Activated naive CD8-positive, alpha-beta T cell treated with anti-CD3 and anti-CD28 coated beads for 36 hours (primary cell): Measurements from ENCODE around the gene ARSJ. TPM values are rescaled to one million over a fixed set of nuclear protein-coding genes. Genes with fewer than 3 reads are reported as not detected.
"Not testable (repeated sequence)": the region's sequence is repeated elsewhere in the genome, so short reads cannot be mapped to it uniquely, and the experiment has no call there.

ENCODE experiments used
- DNase-seq: peaks from one replicate; pipeline ENCODE4 v3.0.0; 2021
- H3K27ac Mint-ChIP-seq: one replicate; pipeline ENCODE4 v1.8.0; 2022; ENCODE audit warnings: mild to moderate bottlenecking, moderate library complexity, mixed read lengths
- H3K27me3 Mint-ChIP-seq: one replicate; pipeline ENCODE4 v1.8.0; 2022; ENCODE audit warnings: mild to moderate bottlenecking, mixed read lengths
- H3K36me3 Mint-ChIP-seq: one replicate; pipeline ENCODE4 v1.8.0; 2021; ENCODE audit warnings: mild to moderate bottlenecking, mixed read lengths
- H3K4me1 Mint-ChIP-seq: one replicate; pipeline ENCODE4 v1.8.0; 2021; ENCODE audit warnings: mixed read lengths
- H3K4me3 Mint-ChIP-seq: one replicate; pipeline ENCODE4 v1.8.0; 2022; ENCODE audit warnings: mild to moderate bottlenecking, moderate library complexity, mixed read lengths
- H3K9me3 Mint-ChIP-seq: one replicate; pipeline ENCODE4 v1.8.0; 2022; ENCODE audit warnings: mixed read lengths
- total RNA-seq, 2 experiments: library from RNA; stranded (reverse); gene quantifications; one replicate each; pipeline ENCODE4 v1.2.3, GENCODE V29; 2021

The ARSJ gene
- total RNA-seq, 2 experiments from 2014 or later = not detected

DNA sequence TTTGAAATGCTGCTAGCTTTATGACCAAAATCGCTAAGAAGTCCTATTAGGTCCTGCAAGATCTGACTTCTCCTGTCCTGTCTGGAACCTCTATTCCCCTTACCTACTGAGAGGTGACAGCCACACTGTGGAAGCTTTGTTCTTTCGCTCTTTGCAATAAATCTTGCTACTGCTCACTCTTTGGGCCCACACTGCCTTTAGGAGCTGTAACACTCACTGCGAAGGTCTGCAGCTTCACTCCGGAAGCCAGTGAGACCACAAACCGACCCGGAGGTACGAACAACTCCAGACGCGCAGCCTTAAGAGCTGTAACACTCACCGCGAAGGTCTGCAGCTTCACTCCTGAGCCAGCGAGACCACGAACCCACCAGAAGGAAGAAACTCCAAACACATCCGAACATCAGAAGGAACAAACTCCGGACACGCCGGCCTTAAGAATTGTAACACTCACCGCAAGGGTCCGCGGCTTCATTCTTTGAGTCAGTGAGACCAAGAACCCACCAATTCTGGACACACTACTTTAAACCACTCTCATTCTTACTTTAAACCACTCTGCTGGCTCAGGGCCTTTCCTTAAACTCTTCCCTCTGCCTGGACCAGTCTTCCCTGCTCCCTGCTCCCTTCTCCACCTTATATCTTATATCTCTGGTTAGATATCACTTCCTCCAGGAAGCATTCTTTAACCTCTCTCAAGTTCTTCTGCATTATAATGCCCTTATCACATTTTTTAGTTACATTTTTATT is 25.2 kb upstream of the ARSJ start:
- H3K36me3 Mint-ChIP-seq, H3K27me3 Mint-ChIP-seq, H3K9me3 Mint-ChIP-seq: not testable (repeated sequence)
- Mint-ChIP-seq H3K4me3 (peak overlapping the region; percentile 57), H3K4me1 (peaks cover 13% of the 10 kb centered on the region), H3K27ac (peak overlapping the region; percentile 59)
- peak; percentile 15 for DNase-seq

DNA sequence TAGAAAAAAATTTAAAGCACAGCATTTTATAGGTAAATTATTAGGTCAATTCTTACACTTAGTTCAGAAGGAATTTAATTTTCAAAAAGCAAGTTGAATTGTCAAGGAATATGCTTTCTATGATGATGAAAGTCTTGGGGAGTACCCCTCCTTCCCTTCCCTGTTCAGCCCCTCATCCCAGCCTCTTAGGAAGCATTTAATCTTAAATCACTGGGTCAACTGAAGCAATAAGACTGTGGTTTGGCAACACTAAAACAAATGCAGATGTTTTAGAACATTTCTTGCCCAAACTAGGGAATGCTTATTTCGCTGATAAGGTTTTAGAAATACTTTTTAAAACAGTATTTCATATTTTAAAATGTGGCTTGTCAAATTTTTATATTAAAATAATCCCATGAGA is 19.1 kb upstream of the ARSJ start:
- H3K4me1 Mint-ChIP-seq = peaks cover 6% of the 10 kb centered on the region
- no peaks in the 10 kb centered on the region for H3K9me3 Mint-ChIP-seq
- no peaks in the 10 kb centered on the region for H3K36me3 Mint-ChIP-seq
- no peak overlapping the region for H3K27ac Mint-ChIP-seq
- DNase-seq = no peak
- H3K4me3 Mint-ChIP-seq = no peak overlapping the region
- H3K27me3 Mint-ChIP-seq = no peaks in the 10 kb centered on the region

DNA sequence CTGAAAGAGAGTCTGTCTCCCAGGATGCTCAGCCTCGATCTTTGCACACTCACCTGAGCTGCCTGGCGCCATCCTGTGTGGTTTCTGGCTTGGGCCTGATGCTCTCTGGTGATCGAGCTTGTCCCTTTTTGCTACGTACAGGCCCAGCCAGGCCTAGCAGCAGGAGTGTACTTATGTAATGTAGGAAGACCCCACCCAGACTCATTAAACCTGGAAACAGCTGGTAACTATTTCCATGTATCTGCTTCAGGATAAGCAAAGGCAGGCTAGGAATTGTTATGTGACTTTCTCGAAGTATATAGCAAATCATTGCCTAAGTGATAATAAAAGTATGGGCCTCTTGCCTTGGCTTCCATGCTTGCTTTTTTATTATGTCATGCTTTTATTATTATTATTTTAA is 18.6 kb upstream of the ARSJ start:
- Mint-ChIP-seq H3K9me3 (no peaks in the 10 kb centered on the region), H3K27ac (no peak overlapping the region), H3K4me3 (no peak overlapping the region), H3K27me3 (no peaks in the 10 kb centered on the region), H3K4me1 (peaks cover 8% of the 10 kb centered on the region), H3K36me3 (no peaks in the 10 kb centered on the region)
- DNase-seq = no peak

DNA sequence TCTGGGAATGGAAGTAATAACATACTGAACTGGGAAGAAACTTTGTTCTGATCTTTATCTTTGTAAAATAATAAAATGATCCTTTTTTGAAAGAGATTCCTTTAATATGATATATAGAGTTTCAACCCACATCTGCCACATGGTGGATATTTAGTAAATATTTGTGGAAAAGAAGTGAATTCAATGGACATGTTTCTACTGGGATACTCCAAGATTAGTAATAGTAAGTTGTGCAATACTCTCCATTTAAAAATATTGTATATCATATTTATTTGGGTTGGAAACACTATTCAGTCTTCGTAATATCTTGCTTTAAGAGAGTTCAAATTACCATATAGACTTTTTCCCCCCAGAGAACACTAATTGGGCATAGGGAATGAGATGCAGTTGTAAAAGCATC is 17.8 kb upstream of the ARSJ start:
- Mint-ChIP-seq H3K27ac (no peak overlapping the region), H3K36me3 (no peaks in the 10 kb centered on the region), H3K4me3 (no peak overlapping the region), H3K27me3 (no peaks in the 10 kb centered on the region), H3K9me3 (no peaks in the 10 kb centered on the region), H3K4me1 (peaks cover 8% of the 10 kb centered on the region)
- DNase-seq = no peak

DNA sequence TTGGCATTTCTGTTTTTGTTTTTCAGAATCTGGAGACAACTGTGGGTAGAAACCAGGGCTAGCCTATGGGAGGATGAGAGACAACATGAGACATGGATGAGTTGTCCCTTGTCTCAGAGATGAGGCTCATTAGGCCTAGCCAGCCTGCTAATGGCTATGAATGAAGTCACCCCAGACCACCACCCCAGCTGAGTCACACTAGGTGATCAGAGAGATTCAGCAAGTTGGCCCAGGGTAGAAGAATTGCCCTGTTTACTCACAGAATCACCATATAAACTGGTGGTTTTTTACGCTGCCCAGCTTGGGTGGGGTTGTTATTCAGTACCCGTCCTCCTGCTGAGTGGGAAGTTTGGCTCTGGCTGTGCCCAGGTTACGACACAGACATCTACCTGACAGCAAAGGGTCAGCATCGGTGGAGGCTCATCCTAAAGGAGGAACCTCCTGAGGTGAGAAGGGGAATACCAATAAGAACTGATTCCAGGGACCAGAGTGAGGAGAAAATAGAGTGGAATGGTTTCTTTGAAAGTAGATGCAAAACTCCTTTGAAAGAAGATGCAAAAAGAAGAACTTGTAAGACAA is 17.2 kb upstream of the ARSJ start:
- H3K27me3 Mint-ChIP-seq = no peaks in the 10 kb centered on the region
- H3K9me3 Mint-ChIP-seq = no peaks in the 10 kb centered on the region
- H3K4me1 Mint-ChIP-seq = peaks cover 8% of the 10 kb centered on the region
- no peaks in the 10 kb centered on the region for H3K36me3 Mint-ChIP-seq
- no peak overlapping the region for H3K27ac Mint-ChIP-seq
- H3K4me3 Mint-ChIP-seq = no peak overlapping the region
- DNase-seq = no peak

DNA sequence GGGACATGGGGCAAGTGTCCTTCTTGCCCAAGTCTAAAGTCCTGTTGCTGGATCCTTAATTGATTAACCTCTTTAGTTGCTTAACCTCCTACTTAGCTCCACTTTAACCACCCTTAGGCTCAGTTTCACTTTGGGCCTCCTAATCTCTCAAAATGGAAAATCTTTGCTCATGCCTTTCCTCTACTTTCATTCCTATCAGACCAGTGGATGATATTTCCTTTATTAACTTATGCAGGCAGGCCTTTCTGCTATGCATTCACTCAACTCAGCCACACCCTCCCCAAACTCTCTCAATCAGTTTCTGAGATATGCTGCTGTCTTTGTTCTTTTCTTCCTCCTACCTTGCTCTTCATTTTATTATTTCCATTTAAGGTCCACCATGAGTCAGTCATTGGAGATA is 14.4 kb upstream of the ARSJ start:
- H3K27ac Mint-ChIP-seq = no peak overlapping the region
- no peaks in the 10 kb centered on the region for H3K27me3 Mint-ChIP-seq
- peaks cover under 1% of the 10 kb centered on the region for H3K9me3 Mint-ChIP-seq
- H3K36me3 Mint-ChIP-seq = no peaks in the 10 kb centered on the region
- H3K4me1 Mint-ChIP-seq = peaks cover 8% of the 10 kb centered on the region
- H3K4me3 Mint-ChIP-seq = no peak overlapping the region
- no peak for DNase-seq

DNA sequence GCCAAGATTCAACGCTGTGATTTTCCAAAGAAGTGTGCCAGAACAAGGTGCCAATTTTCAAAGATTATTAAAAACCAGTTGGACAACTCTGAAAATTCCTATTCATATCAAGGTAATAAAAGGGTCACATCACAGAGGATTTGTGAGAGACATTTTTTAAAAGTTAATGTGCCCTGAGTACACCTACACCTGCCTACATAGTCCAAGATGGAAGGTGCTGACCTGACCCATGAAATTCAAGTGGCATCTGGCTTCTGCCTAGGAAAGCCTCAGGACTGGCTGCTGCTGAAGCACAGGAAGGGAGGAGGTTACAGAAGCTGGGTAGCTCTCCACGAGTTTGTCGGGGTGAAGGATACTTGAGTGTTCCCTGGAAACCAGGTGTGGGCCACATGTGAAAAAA is 11.4 kb upstream of the ARSJ start:
- H3K4me3 Mint-ChIP-seq = no peak overlapping the region
- no peaks in the 10 kb centered on the region for H3K27me3 Mint-ChIP-seq
- H3K4me1 Mint-ChIP-seq = peaks cover 8% of the 10 kb centered on the region
- peaks cover 4% of the 10 kb centered on the region for H3K9me3 Mint-ChIP-seq
- H3K36me3 Mint-ChIP-seq = no peaks in the 10 kb centered on the region
- no peak for DNase-seq
- no peak overlapping the region for H3K27ac Mint-ChIP-seq

DNA sequence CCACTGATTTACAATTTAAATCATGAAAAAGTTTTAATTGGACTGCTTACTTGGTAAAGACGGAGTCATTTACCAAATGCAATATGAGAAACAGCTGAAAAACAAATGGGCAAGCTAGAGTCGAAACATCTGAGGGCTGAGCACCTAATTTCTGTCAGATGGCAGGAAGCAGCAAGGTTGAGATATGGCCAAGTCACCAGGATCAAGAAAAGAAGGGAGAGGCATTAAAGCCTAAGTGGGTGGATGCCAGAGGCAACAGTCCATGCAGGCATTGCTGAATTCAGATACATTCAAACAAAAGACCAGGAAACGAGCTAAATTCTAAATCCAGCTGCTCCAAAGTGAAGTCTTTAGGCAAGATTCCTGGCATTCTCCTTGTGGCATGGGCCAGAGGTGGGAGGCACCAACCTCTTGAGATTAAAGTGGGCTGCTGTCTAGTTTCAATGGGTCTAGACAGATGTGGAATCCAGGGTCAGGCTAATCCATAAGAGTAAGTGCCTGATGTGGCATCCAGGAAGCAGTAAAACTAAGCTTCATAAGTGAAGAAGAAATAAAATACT is 8.0 kb upstream of the ARSJ start:
- peaks cover 3% of the 10 kb centered on the region for H3K36me3 Mint-ChIP-seq
- peaks cover 4% of the 10 kb centered on the region for H3K9me3 Mint-ChIP-seq
- no peak for DNase-seq
- H3K4me1 Mint-ChIP-seq = no peaks in the 10 kb centered on the region
- peaks cover 3% of the 10 kb centered on the region for H3K27me3 Mint-ChIP-seq
- no peak overlapping the region for H3K4me3 Mint-ChIP-seq
- H3K27ac Mint-ChIP-seq = no peak overlapping the region

DNA sequence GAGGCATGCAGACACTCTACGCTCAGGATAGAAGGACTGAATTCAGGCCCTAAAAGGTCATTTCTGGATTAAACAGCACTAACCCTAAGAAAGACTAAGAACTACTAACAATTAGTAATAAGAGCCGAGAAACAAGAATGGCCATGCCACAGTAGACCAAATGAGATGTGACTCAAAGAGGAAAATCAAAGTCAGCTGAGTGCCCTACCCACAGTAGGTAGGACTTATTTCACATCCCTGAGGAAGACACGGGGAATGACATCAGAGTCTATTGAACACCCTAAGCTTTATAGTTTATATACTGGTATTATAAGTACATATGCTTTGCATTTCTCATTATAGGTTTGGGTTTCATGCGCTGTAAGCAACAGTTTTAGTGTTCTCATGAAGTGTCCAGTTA is 2.7 kb upstream of the ARSJ start:
- H3K27me3 Mint-ChIP-seq = peaks cover 48% of the 10 kb centered on the region
- H3K9me3 Mint-ChIP-seq = no peaks in the 10 kb centered on the region
- DNase-seq = no peak
- H3K36me3 Mint-ChIP-seq = peaks cover 3% of the 10 kb centered on the region
- H3K4me1 Mint-ChIP-seq = peaks cover 15% of the 10 kb centered on the region
- no peak overlapping the region for H3K4me3 Mint-ChIP-seq
- no peak overlapping the region for H3K27ac Mint-ChIP-seq

DNA sequence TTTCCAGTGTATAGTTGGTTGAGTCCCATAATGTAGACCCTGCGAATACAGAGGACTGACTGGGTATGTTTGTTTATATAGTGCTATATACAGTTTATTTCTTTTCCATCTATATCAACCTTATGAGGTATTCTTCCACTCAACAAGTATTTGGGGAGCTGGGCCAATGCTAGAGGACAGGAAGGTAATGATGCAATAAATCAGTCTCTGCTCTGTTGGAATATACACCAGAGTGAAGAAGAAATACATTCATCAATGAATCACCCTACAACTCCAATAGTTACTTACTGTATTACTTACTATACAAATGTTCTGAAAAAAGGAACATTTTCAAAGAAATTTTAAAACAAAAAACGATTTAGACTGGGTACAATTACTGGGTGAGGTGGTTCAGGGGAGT is 2.1 kb upstream of the ARSJ start:
- no peak for DNase-seq
- H3K4me3 Mint-ChIP-seq = no peak overlapping the region
- peaks cover 51% of the 10 kb centered on the region for H3K27me3 Mint-ChIP-seq
- peaks cover 15% of the 10 kb centered on the region for H3K4me1 Mint-ChIP-seq
- H3K27ac Mint-ChIP-seq = no peak overlapping the region
- H3K36me3 Mint-ChIP-seq = peaks cover 3% of the 10 kb centered on the region
- H3K9me3 Mint-ChIP-seq = no peaks in the 10 kb centered on the region

DNA sequence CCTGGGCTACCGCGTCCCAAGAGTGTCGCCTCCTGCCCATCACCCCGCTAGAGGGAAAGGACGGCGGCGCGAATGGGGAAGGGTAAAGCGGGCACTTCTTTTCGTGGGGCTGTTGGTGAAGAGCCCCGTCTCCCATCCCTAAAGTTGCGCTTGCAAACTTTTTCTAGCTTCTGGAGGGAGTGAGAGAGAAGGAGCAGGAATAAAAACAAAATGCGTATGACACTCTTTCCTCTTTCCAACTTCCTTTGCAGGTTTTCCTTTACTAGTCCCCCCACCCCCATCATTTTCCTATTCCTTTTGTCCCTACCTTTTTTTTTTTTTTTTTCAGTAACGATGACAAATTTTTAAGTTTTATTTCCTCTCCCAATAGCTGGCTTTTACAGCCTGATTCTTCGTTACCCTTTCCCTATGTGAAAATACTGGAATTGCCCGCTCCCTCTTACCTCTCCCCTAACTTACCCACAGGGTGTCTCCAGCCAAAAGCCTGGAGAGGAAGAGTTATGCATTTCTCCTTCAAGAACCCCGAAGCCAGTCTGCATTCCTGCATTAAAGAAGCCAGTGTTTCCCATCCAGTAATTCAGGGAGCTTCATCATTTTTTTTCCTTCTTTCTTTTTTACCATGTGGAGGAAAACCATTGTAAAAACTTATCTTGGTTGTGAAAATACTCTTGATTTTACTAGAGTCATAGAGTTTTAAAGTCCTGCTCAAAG is 613 bp upstream of the ARSJ start:
- Mint-ChIP-seq H3K9me3 (no peaks in the 10 kb centered on the region), H3K27ac (no peak overlapping the region)

DNA sequence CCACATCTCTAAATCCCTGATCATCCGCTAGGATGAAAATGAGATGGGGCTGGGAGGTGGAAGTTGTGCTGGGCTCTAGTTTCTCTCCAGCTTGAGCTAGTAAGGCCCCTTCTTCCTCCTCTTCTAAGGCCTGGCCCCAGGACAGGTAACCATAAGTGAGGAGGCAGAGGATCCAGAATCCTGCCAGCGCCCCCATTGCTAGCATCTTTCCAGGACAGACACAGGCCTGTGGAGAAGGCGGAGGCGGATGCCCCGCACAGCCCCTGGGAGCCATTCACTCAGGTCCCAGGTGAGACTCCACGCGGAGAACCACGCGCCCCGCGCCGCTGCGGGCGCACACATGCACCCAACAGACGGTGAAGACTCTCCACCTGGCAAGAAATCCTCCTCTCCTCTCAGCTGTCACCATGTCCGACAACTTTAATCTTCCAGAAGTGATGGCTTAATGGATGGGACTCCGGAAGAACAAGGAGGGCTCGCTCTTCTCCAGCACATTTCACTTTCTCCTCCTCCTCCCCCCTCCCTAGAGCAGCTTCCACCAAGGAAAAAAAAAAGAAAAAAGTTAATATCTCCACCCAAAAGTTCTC is 793 bp downstream of the ARSJ start:
- no peak for DNase-seq
- Mint-ChIP-seq H3K4me1 (peaks cover 15% of the 10 kb centered on the region), H3K4me3 (peak overlapping the region; percentile 76), H3K27ac (no peak overlapping the region), H3K36me3 (peaks cover 3% of the 10 kb centered on the region), H3K9me3 (peaks cover 10% of the 10 kb centered on the region), H3K27me3 (peaks cover 51% of the 10 kb centered on the region)

More for the DNA sequence above, 613 bp upstream of the ARSJ start:
- Mint-ChIP-seq H3K27me3 (peaks cover 51% of the 10 kb centered on the region), H3K36me3 (peaks cover 3% of the 10 kb centered on the region), H3K4me1 (peaks cover 15% of the 10 kb centered on the region), H3K4me3 (peak overlapping the region; percentile 76)
- DNase-seq = no peak

DNA sequence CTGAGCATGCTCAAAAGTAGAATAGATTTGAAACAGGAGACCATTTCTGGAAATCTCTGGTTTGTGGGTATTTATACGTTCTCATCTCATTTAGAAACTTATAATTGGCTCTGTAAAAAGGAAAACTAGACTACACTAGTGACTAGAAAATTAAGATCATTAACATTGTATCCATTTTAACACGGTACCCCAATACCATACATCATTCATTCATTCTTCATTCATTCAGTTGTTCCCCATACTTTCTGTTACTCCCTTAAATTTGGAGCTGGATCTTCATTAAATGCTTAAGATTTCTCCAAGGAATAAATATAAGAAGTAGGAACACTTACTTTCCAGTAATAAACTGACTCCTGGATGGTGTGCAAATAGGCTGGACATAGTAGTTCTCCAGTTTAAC is 1.3 kb downstream of the ARSJ start:
- peaks cover 51% of the 10 kb centered on the region for H3K27me3 Mint-ChIP-seq
- H3K36me3 Mint-ChIP-seq = peaks cover 3% of the 10 kb centered on the region
- DNase-seq = no peak
- no peak overlapping the region for H3K27ac Mint-ChIP-seq
- no peak overlapping the region for H3K4me3 Mint-ChIP-seq
- H3K4me1 Mint-ChIP-seq = peaks cover 15% of the 10 kb centered on the region
- peaks cover 10% of the 10 kb centered on the region for H3K9me3 Mint-ChIP-seq

DNA sequence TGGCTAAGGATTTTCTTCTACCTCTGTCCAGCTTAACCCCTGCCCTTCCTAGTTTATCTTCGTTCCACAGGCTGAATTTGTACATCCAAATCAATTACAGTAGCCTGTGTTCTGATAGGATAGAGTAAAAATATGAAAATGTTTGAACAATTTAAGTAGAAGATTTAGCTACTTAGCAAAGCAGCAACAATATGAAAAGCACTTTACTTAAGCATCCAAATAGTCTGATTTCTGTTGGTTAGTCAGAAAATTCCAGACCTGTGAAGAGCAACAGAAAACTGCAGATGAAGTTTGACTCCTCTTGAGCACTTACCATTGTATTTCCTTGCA is 2.0 kb downstream of the ARSJ start:
- peaks cover 15% of the 10 kb centered on the region for H3K4me1 Mint-ChIP-seq
- no peak overlapping the region for H3K4me3 Mint-ChIP-seq
- no peak overlapping the region for H3K27ac Mint-ChIP-seq
- no peak for DNase-seq
- H3K36me3 Mint-ChIP-seq = peaks cover 3% of the 10 kb centered on the region
- peaks cover 49% of the 10 kb centered on the region for H3K27me3 Mint-ChIP-seq
- H3K9me3 Mint-ChIP-seq = peaks cover 10% of the 10 kb centered on the region
